H9 (cell line): ENCODE data around the gene PTDSS2. TPM values are rescaled to one million over a fixed set of nuclear protein-coding genes. Genes with fewer than 3 reads are reported as not detected.

Experiments used
- DNase-seq: peaks from one replicate; pipeline ENCODE4 v3.0.0-alpha.2; 2017
- H2AFZ ChIP-seq: one replicate; pipeline ENCODE4 v1.6.1; 2013; ENCODE audit warnings: mild to moderate bottlenecking, low read length, control low read depth, moderate library complexity
- H2AK5ac ChIP-seq: 2 replicates; pipeline ENCODE4 v1.6.1; 2013; ENCODE audit warnings: low read length, control low read depth, mixed read lengths; ENCODE audit not compliant: insufficient read length
- H2BK120ac ChIP-seq: one replicate; pipeline ENCODE4 v1.6.1; 2013; ENCODE audit warnings: low read depth, mild to moderate bottlenecking, low read length, control low read depth, inconsistent platforms; ENCODE audit not compliant: poor library complexity, severe bottlenecking
- H2BK12ac ChIP-seq: 2 replicates; pipeline ENCODE4 v1.6.1; 2013; ENCODE audit warnings: low read length, control low read depth, mixed read lengths, low read depth; ENCODE audit not compliant: insufficient read length
- H2BK15ac ChIP-seq: 2 replicates; pipeline ENCODE4 v1.6.1; 2013; ENCODE audit warnings: low read depth, low read length, control low read depth
- H2BK20ac ChIP-seq: one replicate; pipeline ENCODE4 v1.6.1; 2013; ENCODE audit warnings: low read depth, mild to moderate bottlenecking, low read length, control low read depth, inconsistent platforms; ENCODE audit not compliant: poor library complexity, severe bottlenecking
- H2BK5ac ChIP-seq: 2 replicates; pipeline ENCODE4 v1.6.1; 2013; ENCODE audit warnings: low read length, control low read depth, mixed read lengths; ENCODE audit not compliant: insufficient read length
- H3K14ac ChIP-seq: 2 replicates; pipeline ENCODE4 v1.6.1; 2013; ENCODE audit warnings: low read length, control low read depth; ENCODE audit not compliant: insufficient read depth
- H3K18ac ChIP-seq: 2 replicates; pipeline ENCODE4 v1.6.1; 2013; ENCODE audit warnings: low read depth, mild to moderate bottlenecking, mixed read lengths, low read length, control low read depth; ENCODE audit not compliant: insufficient read length
- H3K23ac ChIP-seq: 2 replicates; pipeline ENCODE4 v1.6.1; 2013; ENCODE audit warnings: low read length, control low read depth, mixed read lengths, low read depth; ENCODE audit not compliant: insufficient read length
- H3K23me2 ChIP-seq: 2 replicates; pipeline ENCODE4 v1.6.1; 2013; ENCODE audit warnings: low read depth, mild to moderate bottlenecking, mixed read lengths, low read length, control low read depth; ENCODE audit not compliant: insufficient read length, poor library complexity, severe bottlenecking
- H3K27ac ChIP-seq: 2 replicates; pipeline ENCODE4 v1.5.1; 2013; ENCODE audit warnings: low read length, control low read depth, mixed read lengths, low read depth; ENCODE audit not compliant: insufficient read length
- H3K27me3 ChIP-seq: 2 replicates; pipeline ENCODE4 v1.6.1; 2013; ENCODE audit warnings: low read length, control low read depth, inconsistent platforms; ENCODE audit not compliant: insufficient read depth
- H3K4ac ChIP-seq: 2 replicates; pipeline ENCODE4 v1.6.1; 2013; ENCODE audit warnings: low read depth, mild to moderate bottlenecking, control low read depth, inconsistent platforms, low read length, moderate library complexity
- H3K4me1 ChIP-seq: 2 replicates; pipeline ENCODE4 v1.6.1; 2013; ENCODE audit warnings: low read length, control low read depth, inconsistent platforms; ENCODE audit not compliant: insufficient read depth
- H3K4me2 ChIP-seq: 2 replicates; pipeline ENCODE4 v1.6.1; 2013; ENCODE audit warnings: low read length, control low read depth, mixed read lengths; ENCODE audit not compliant: insufficient read length, insufficient read depth
- H3K56ac ChIP-seq: 2 replicates; pipeline ENCODE4 v1.6.1; 2013; ENCODE audit warnings: low read depth, mild to moderate bottlenecking, mixed read lengths, low read length, control low read depth; ENCODE audit not compliant: insufficient read length
- H3K79me1 ChIP-seq: 2 replicates; pipeline ENCODE4 v1.6.1; 2013; ENCODE audit warnings: low read depth, mild to moderate bottlenecking, moderate library complexity, low read length, control low read depth, inconsistent platforms; ENCODE audit not compliant: insufficient read depth, poor library complexity, severe bottlenecking
- H3K79me2 ChIP-seq: 2 replicates; pipeline ENCODE4 v1.6.1; 2013; ENCODE audit warnings: low read length, control low read depth, inconsistent platforms; ENCODE audit not compliant: insufficient read depth
- H3K9ac ChIP-seq: 2 replicates; pipeline ENCODE4 v1.6.1; 2013; ENCODE audit warnings: low read length, control low read depth, mixed read lengths; ENCODE audit not compliant: insufficient read length; ENCODE audit errors: extremely low read depth
- H3K9me3 ChIP-seq: one replicate; pipeline ENCODE4 v1.6.1; 2013; ENCODE audit warnings: low read depth, low read length, inconsistent platforms; ENCODE audit not compliant: control insufficient read depth
- H3T11ph ChIP-seq: one replicate; pipeline ENCODE4 v1.6.1; 2013; ENCODE audit warnings: mild to moderate bottlenecking, low read length, control low read depth, inconsistent platforms
- H4K20me1 ChIP-seq: one replicate; pipeline ENCODE4 v1.6.1; 2013; ENCODE audit not compliant: control insufficient read depth, insufficient read length, insufficient read depth
- H4K5ac ChIP-seq: 2 replicates; pipeline ENCODE4 v1.6.1; 2013; ENCODE audit warnings: low read depth, mild to moderate bottlenecking, mixed read lengths, low read length, control low read depth; ENCODE audit not compliant: insufficient read length
- H4K8ac ChIP-seq: replicated peaks from 2 replicates; pipeline ENCODE4 v1.6.1; 2013; ENCODE audit warnings: low read length, control low read depth, mixed read lengths, low read depth; ENCODE audit not compliant: insufficient read length
- H4K91ac ChIP-seq: 2 replicates; pipeline ENCODE4 v1.6.1; 2013; ENCODE audit warnings: low read depth, mild to moderate bottlenecking, moderate library complexity, mixed read lengths, low read length, control low read depth; ENCODE audit not compliant: insufficient read length
- H3K27ac Mint-ChIP-seq, 3 experiments: 2 replicates in 2 of 3; 3 replicates in 1 of 3; pipeline ENCODE4 v1.8.0; 2020 to 2021; ENCODE audit warnings: mixed read lengths in 3 of 3, mild to moderate bottlenecking in 1 of 3, moderate library complexity in 1 of 3
- H3K27me3 Mint-ChIP-seq: 2 replicates; pipeline ENCODE4 v1.8.0; 2021; ENCODE audit warnings: low read depth, mild to moderate bottlenecking, moderate library complexity, mixed read lengths
- H3K36me3 Mint-ChIP-seq, 3 experiments: 2 replicates in 2 of 3; 3 replicates in 1 of 3; pipeline ENCODE4 v1.8.0; 2020 to 2021; ENCODE audit warnings: low read depth in 3 of 3, mixed read lengths in 3 of 3; ENCODE audit not compliant: insufficient read depth in 1 of 3
- H3K4me1 Mint-ChIP-seq, 2 experiments: 2 replicates each; pipeline ENCODE4 v1.8.0; 2020; ENCODE audit warnings: mixed read lengths in 2 of 2
- H3K4me3 Mint-ChIP-seq, 2 experiments: 2 replicates in 1 of 2; 3 replicates in 1 of 2; pipeline ENCODE4 v1.8.0; 2020 to 2021; ENCODE audit warnings: mild to moderate bottlenecking in 2 of 2, mixed read lengths in 2 of 2, moderate library complexity in 1 of 2
- H3K9me3 Mint-ChIP-seq, 2 experiments: 2 replicates in 1 of 2; 3 replicates in 1 of 2; pipeline ENCODE4 v1.8.0; 2020; ENCODE audit warnings: mild to moderate bottlenecking in 2 of 2, mixed read lengths in 2 of 2, moderate library complexity in 1 of 2
- WGBS: extraction: QIAGEN DNeasy Blood & Tissue Kit; methylation state at CpG from one replicate; pipeline ENCODE4 v1.1.7; 2013; ENCODE audit warnings: missing lambda C conversion rate, low lambda C conversion rate, mixed read lengths; ENCODE audit not compliant: insufficient read length; ENCODE audit errors: extremely low coverage; 5-methylcytosine and 5-hydroxymethylcytosine counted together
- total RNA-seq: library from RNA; stranded (reverse); gene quantifications from 2 replicates; pipeline ENCODE4 v1.2.1, GENCODE V29; 2021
- TF ChIP-seq, protein P1 (sequence below): fragments of 200-600 bp; sonication (generic); conservative IDR thresholded peaks from 3 replicates; pipeline ENCODE4 v1.8.0; 2021; ENCODE audit warnings: antibody characterized with exemption, mild to moderate bottlenecking

Gene PTDSS2
- total RNA-seq, 1 experiment from 2014 or later = 55.3 TPM

DNA sequence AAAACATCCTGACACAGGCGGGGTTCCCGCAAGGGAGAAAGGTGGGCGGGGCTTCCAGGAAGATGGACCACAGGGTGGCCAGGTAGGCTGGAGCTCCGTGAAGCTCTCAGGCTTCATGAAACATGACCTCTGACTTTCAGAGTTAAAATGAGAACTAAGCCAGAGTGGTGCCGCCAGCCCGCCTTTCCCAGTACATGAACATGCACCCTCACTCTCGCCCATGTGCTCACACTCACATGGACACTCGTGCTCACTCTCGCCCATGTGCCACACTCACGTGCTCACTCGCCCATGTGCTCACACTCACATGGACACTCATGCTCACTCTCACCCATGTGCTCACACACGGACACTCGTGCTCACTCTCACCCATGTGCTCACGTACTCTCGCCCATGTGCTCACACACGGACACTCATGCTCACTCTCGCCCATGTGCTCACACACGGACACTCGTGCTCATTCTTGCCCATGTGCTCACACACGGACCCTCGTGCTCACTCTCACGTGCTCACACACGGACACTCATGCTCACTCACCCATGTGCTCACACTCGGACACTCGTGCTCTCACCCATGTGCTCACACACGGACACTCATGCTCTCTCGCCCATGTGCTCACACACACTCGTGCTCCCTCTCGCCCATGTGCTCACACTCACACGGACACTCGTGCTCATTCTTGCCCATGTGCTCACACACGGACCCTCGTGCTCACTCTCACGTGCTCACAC lies 46.9 kb downstream of the PTDSS2 start:
- no peak overlapping the region for H3K4me3 Mint-ChIP-seq
- no peak for DNase-seq

More for the DNA sequence above, 46.9 kb downstream of the PTDSS2 start:
- Histone ChIP-seq H3K27me3 (no peaks in the 10 kb centered on the region), H2BK12ac (no peak overlapping the region), H3K9ac (no peak overlapping the region), H3K56ac (no peak overlapping the region), H4K8ac (no peak overlapping the region), H3K4me1 (no peaks in the 10 kb centered on the region), H3K23ac (no peak overlapping the region), H3K79me2 (no peaks in the 10 kb centered on the region), H2BK20ac (no peak overlapping the region), H4K20me1 (no peaks in the 10 kb centered on the region), H3K79me1 (no peaks in the 10 kb centered on the region), H4K5ac (no peak overlapping the region), H4K91ac (no peak overlapping the region), H2BK120ac (no peak overlapping the region), H3K4me2 (no peak overlapping the region), H3K27ac (no peak overlapping the region), H3K23me2 (no peaks in the 10 kb centered on the region), H2AFZ (no peak overlapping the region), H2AK5ac (no peak overlapping the region), H2BK5ac (no peak overlapping the region), H3K4ac (no peak overlapping the region), H3K14ac (no peak overlapping the region), H2BK15ac (no peak overlapping the region), H3K18ac (no peak overlapping the region), H3T11ph (no peak overlapping the region), H3K9me3 (no peaks in the 10 kb centered on the region)
- H3K36me3 Mint-ChIP-seq = peaks cover 42 to 74% (median 67%) of the 10 kb centered on the region in 3 experiments
- peaks cover 12% of the 10 kb centered on the region in 2 experiments for H3K9me3 Mint-ChIP-seq
- no peaks in the 10 kb centered on the region for H3K4me1 Mint-ChIP-seq
- WGBS = no CpG with 5 or more reads among the region's 34 CpGs
- peaks cover 4% of the 10 kb centered on the region; the same call in 1 of the 2 replicates for H3K27me3 Mint-ChIP-seq
- peak overlapping the region; percentile 58 to 91 (median 75); a peak in 5 of 7 replicates for H3K27ac Mint-ChIP-seq
- TF ChIP-seq, protein P1, sequence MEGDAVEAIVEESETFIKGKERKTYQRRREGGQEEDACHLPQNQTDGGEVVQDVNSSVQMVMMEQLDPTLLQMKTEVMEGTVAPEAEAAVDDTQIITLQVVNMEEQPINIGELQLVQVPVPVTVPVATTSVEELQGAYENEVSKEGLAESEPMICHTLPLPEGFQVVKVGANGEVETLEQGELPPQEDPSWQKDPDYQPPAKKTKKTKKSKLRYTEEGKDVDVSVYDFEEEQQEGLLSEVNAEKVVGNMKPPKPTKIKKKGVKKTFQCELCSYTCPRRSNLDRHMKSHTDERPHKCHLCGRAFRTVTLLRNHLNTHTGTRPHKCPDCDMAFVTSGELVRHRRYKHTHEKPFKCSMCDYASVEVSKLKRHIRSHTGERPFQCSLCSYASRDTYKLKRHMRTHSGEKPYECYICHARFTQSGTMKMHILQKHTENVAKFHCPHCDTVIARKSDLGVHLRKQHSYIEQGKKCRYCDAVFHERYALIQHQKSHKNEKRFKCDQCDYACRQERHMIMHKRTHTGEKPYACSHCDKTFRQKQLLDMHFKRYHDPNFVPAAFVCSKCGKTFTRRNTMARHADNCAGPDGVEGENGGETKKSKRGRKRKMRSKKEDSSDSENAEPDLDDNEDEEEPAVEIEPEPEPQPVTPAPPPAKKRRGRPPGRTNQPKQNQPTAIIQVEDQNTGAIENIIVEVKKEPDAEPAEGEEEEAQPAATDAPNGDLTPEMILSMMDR = no peak
